NCI-H2196 (cell line): ENCODE measurements around the gene TOX2.

Source experiments
- DNase-seq: peaks from one replicate; lab custom pipeline; 2025; ENCODE audit not compliant: unreplicated experiment; lab: John Stamatoyannopoulos, UW

Gene TOX2

DNA sequence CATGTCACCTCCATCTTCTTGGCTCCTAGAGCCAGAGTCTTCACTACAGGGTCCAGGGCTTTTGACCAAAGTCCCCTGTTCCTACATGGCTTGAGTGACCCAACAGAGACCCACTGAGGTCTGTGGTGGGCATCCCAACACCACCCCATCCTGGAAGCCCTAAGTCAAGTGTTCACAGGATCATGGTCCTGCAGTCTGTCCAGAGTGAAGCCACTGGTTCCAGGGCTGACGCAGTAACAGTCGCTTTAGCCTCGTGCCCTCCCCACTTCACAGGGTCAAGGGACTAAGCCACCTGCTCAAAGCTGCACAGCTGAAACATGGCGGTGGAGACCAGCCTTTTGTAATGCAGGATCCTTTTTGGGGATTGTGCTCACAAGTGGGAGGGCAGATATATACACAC, 138.4 kb downstream of the TOX2 start:
- no peak for DNase-seq

- no peak for DNase-seq
Observed at GRCh38 chr20:44054118-44054517, 139.5 kb downstream of the TOX2 start.

GRCh38 chr20:44054849-44055248, 140.2 kb downstream of the TOX2 start:
- DNase-seq = no peak

DNA sequence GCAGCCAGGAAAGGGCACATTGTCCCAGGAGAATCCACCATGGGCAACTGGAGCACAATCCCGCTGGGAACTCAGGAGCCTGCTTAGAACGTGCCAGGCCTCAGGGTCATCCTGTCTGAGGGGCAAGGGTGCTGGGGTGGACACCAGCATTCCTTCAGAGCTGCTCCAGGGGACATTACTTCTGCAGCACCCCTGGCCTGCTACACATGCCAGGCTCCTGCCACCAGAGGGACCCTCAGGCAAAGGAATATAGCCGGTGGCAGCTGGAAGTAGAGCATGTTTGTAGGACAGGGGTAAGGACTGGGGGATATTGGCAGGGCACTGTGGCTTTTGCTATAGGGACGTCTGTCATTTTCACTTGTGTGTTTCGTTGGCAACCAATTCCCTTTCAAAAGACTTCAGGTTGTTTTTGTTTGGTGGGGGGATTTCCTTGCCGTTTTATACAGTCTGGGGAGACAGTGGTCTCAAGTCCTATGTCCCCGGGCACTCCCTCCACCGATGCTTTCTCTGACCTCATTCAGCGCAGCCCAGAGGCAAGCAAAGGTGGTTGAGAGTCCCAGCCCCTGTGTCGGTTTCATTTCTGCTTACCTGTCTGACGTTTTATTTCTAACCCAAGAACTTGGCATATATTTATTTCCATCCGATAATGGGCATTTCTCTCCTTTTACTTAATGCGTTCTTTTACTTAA, 141.5 kb downstream of the TOX2 start:
- no peak for DNase-seq

DNA sequence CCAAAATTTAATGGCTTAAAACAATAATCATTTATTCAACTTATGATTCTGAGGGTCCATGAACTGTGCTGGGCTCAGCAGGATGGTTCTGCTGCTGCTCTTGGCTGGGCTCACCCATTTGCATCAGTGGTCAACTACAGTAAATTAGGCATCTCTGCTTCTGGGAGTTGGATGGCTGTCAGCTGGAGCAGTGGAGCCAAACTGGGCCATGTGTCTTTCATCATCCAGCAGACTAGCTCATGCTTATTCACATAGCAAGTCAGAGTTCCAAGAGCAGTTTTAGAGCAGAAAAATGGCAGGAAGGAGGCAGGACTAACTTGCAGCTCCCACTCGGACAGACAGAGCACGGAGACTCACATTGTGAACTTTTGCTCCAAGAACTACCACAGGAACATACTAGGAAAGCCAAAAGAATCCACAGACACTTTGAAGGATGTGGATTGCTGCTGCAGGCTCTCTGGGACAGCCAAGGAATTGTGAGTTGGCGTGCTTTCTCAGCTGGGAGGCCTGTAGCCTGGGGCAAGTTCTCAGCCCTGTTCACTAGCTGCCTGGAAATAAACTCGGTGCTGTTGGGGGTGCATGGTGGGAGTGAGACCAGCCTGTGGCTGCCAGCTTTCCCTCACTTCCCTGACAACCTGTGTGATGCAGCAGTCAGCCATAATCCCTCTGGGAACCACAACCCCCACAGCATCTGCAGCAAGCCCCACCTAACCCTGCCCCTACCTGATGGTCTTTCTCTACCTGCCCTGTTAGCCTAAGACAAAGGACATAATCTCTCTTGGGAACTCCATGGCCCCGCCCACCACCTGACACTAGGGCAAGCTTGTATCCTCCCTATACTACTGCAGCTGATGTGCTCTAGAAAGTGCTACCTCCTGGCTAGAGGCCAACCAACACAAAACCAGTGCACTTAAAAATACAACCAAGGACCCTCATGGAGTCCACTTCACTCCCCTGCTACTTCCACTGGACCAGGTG, 143.3 kb downstream of the TOX2 start:
- no peak for DNase-seq

GRCh38 chr20:44064501-44065400, 150.1 kb downstream of the TOX2 start:
- DNase-seq = no peak

- DNase-seq = no peak
Observed at GRCh38 chr20:44065401-44066340, 151.0 kb downstream of the TOX2 start.

- DNase-seq = no peak
Observed at GRCh38 chr20:44066645-44067606, 152.3 kb downstream of the TOX2 start.

DNA sequence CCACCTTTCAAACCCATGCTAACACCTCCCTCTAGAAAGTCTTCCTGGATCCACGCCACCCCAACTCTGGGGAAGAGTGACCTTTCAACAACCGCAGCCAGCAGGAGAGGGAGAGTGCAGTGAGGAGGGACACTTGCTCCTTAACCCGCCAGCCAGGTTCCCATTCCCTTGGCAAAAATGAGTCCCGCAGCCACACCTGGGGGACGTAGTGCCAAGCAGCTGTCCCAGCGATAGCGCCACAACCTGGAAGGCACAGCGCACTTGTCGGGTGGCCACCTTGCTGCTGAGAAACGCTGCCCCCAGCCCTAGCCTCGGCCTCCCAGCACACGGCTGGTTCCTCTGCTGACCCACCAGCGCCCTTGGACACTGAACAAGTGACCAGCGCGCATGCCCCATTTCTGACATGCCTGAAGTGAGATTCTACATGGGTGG, 153.0 kb downstream of the TOX2 start:
- no peak for DNase-seq

DNA sequence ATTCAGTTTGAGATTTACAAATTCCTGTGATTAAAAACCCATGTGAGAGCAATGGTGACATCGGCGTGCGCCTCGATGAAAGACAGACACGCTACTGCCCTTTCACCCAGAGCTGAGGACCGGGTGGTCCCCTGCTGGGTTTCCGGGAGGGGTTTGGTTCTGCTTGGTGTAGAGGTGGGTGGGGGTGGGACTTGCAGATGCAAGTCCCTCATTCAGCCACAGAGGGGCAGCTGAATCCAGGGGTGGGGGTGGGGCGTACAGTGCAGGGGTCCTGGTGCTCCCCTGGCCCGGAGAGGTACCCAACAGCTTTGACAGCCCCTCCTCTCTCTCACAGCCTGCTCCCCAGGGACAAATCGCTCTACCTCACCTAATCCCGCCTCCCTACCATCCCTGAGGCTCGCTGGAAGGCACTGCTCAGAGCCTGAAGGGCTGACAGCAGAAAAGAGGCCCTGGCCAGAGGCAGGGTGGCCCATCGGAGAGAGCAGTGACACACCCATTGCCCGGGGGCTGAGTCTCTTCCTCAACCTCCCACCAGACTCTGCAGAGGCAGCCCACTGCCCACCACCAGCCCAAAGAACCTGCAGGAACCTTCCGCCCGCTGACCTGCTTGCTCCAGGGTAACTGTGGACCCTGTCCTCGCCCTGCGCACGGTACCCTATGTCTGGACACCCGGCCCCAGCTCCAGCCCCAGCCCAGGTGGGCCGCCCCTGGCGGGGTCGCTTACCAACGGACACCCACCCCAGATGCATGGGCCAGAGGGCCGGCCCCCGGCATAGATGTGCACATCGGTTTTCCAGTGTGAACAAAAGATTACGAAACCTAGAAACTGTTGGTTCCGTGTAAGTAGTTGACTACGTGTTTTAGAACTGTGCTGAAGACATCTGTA, 153.9 kb downstream of the TOX2 start:
- no peak for DNase-seq

- DNase-seq = no peak
Observed at GRCh38 chr20:44069203-44070011, 154.8 kb downstream of the TOX2 start.

- no peak for DNase-seq
Observed at GRCh38 chr20:44070139-44070900, 155.7 kb downstream of the TOX2 start.

- DNase-seq = no peak
Observed at GRCh38 chr20:44071057-44071456, 156.4 kb downstream of the TOX2 start.

- DNase-seq = no peak
Observed at GRCh38 chr20:44071526-44072111, 157.0 kb downstream of the TOX2 start.

DNA sequence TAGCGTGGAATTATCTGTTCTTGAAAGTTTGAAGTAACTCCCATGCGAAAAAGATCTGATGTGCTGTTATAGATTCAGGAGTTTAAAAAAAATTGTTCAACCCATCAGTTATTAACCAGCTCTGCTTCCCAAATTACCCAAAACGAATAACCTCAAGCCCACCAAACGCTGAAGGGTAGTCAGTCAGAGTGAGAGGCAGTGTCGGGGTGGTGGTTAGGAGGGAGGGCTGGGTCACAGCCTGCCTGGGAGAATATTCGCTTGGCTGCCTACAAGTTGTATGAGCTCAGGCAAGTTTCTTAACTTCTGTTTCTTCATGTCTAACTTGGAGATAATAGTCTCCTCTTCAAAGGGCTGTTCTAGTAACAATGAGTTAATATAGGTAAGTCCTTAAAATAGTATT, 157.7 kb downstream of the TOX2 start:
- no peak for DNase-seq
